ENCODE results near the gene EIF4G1. TPM values are rescaled to one million over a fixed set of nuclear protein-coding genes. Genes with fewer than 3 reads are reported as not detected.
A peak's percentile ranks its signal among the peaks of the same experiment; 100 is the strongest.

EIF4G1 gene
- total RNA-seq, 1 experiment from 2014 or later = 422 TPM

DNA sequence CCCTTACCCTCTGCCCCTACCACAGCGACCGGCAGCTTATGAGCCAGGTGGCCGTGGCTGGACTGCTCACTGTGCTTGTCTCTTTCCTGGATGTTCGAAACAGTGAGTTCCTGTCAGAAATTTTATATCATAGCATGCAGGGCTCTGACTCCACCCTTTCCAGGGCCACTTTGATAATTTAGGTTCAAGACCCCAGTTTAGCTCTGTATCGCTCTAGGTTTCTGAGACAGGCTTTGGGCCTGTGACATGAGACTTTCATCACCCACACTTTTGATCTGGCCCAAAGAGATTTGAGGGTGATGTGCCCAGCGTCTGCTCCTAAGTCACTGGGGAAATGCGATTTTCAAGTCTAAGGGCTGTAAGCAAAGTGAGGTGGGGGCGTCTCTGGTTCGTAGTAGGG lies 6.5 kb upstream of the EIF4G1 start:
- DNase-seq (ENCODE audit: low read depth) = no peak

DNA sequence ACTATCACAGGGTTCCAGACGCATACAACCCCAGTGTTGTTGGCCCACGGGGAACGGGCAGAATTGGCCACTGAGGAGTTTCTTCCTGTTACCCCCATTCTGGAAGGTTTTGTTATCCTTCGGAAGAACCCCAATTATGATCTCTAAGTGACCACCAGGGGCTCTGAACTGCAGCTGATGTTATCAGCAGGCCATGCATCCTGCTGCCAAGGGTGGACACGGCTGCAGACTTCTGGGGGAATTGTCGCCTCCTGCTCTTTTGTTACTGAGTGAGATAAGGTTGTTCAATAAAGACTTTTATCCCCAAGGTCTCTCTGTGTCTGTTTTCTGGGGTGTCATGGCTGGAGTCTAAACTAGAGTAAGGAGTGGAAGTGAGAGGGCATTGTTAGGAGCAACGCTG lies 5.7 kb upstream of the EIF4G1 start:
- no peak for DNase-seq (ENCODE audit: low read depth)

DNA sequence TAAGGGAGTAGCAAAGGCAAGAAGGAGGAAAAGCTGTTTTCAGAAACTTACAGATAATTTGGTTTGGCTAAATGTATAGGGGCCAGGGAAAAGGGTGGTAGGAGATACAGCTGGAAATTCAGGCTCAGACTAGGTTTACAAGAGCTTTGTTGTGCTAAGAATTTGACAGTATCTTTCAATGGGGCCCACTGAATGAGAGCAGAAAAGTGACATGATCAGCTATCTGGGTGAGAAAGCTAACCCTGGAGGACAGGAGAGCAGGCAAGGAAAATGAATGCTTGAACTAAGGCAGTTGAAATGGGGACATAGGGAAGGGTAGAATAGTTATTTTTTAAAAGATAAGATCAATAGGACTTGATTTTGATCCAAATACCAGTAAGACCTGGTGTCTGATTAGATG lies 2.8 kb upstream of the EIF4G1 start:
- no peak for DNase-seq (ENCODE audit: low read depth)

DNA sequence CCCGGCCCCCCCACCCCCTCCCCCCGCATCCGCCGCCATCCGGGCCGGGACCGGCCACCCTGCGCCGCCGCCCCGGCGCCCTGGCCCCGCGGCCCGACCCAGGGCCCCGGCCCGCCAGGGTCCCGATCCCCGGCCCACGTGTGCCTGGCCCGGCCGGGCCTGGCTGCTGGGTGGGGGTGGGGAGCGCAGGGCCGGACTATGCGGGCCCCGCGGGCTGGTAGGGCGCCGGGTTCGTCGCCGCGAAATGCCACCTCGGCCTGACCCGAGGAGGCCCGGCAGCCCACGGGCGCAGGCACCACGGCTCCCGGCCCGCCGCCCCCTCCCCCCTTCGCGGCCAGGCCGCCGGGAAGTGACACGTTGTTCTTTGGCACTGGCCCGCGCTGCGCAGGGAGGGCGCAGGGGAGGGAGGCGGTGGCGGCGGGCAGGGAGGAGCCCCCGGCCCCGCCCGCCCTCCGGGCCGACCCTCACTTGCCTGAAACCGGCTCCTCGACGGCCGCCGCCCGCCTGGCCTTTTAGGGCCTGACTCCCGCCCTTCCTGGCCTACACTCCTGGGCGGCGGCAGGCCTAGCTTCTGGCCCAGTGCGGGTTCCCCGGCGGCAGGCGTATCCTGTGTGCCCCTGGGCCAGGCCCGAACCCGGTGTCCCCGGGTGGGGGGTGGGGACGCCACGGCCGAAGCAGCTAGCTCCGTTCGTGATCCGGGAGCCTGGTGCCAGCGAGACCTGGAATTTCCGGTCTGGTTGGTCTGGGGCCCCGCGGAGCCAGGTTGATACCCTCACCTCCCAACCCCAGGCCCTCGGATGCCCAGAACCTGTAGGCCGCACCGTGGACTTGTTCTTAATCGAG lies 515 bp downstream of the EIF4G1 start:
- peak; percentile 72 for DNase-seq (ENCODE audit: low read depth)

DNA sequence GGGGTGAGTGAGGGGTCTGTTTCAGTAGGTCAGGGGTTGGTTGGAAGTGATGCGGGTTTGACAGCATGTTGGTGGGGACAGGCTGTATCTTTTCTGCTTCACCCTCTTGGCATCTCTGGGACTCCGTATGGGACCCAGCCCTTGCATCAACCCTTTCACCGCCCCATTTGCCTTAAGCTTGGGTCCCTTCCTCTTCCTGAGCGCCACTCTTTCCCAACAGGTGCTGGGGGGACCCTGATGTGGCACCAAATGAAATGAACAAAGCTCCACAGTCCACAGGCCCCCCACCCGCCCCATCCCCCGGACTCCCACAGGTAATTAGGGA lies 1.1 kb downstream of the EIF4G1 start:
- no peak for DNase-seq (ENCODE audit: low read depth)

DNA sequence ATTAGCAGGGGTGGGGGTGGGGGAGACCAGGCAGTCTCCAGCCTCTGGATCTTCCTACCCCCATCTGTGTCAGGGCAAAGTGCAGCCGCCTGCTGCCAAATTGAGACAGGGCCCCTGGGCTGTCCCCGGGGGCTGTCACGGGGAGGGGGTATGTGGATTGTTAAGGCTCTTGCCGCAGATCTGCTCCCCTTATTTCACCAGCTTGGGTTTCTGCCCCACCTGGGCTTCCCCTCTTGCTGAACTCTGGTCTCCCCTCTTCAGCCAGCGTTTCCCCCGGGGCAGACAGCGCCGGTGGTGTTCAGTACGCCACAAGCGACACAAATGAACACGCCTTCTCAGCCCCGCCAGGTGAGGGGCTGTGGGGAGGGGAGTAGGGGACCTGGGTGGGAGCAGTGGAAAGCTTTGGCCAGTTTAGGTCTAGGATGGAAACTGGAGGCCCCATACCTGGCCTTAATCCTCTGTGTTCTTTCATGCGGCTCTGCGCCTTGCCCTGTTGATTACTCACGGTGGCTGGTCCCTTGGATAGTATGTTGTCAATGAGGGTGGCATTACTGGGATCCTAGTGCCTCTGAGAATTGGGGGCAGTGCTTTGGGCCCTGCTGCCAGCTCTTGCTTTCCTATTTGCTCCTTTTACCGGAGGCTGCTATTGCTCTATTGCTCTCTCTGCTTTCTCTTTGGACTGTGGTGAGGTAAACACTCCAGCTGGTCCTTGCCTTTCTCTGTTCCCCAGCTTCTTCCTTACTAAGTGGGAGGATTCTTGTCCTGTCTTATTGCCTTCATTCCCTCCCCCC lies 1.7 kb downstream of the EIF4G1 start:
- peak; percentile 31 for DNase-seq (ENCODE audit: low read depth)

DNA sequence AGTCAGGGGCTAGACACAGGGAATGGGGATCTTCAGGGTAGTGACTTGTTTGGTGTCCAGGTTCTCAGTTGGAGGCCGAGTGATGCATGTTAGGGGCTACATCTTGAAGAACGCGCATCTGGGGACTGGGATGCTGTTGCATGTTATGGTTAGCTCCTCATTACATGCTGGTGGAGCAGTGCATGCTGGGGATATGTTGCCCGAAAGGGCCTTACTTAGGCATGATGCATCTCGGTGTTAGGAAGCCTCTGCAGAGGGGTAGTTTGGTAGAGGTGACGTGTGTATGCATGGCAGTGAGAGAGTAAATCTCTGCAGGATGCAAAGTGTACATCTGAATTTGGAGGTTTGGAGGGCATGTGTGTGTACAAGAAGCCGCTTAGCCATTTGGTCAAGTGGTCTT lies 2.4 kb downstream of the EIF4G1 start:
- DNase-seq (ENCODE audit: low read depth) = no peak

DNA sequence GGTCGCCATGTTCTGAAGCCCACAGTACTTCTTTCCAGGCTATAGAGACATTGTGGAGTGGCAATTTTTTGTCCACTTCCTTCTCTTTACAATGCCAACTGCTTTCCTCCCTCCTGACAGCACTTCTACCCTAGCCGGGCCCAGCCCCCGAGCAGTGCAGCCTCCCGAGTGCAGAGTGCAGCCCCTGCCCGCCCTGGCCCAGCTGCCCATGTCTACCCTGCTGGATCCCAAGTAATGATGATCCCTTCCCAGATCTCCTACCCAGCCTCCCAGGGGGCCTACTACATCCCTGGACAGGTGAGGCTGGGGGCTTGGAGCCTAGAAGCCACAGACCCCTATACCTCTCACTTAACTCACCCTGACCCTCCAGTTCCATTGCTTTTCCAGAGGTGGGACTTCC lies 2.8 kb downstream of the EIF4G1 start:
- DNase-seq (ENCODE audit: low read depth) = no peak

DNA sequence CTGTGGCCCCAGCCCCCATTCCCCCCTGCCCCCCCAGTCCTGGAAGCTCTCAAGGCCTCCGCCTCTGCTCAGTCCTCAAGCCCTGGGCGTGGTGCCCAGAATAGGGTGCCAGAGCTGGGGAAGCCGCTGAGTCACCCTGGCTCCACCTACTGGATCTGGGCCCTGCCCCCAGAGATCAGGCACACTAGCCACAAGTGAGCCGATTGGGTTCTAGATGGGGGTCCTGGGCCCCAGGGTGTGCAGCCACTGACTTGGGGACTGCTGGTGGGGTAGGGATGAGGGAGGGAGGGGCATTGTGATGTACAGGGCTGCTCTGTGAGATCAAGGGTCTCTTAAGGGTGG lies 5.7 kb downstream of the EIF4G1 start:
- DNase-seq (ENCODE audit: low read depth) = peak; percentile 99

DNA sequence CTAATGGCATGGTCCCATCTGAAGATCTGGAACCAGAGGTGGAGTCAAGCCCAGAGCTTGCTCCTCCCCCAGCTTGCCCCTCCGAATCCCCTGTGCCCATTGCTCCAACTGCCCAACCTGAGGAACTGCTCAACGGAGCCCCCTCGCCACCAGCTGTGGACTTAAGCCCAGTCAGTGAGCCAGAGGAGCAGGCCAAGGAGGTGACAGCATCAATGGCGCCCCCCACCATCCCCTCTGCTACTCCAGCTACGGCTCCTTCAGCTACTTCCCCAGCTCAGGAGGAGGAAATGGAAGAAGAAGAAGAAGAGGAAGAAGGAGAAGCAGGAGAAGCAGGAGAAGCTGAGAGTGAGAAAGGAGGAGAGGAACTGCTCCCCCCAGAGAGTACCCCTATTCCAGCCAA lies 7.3 kb downstream of the EIF4G1 start:
- DNase-seq (ENCODE audit: low read depth) = no peak

DNA sequence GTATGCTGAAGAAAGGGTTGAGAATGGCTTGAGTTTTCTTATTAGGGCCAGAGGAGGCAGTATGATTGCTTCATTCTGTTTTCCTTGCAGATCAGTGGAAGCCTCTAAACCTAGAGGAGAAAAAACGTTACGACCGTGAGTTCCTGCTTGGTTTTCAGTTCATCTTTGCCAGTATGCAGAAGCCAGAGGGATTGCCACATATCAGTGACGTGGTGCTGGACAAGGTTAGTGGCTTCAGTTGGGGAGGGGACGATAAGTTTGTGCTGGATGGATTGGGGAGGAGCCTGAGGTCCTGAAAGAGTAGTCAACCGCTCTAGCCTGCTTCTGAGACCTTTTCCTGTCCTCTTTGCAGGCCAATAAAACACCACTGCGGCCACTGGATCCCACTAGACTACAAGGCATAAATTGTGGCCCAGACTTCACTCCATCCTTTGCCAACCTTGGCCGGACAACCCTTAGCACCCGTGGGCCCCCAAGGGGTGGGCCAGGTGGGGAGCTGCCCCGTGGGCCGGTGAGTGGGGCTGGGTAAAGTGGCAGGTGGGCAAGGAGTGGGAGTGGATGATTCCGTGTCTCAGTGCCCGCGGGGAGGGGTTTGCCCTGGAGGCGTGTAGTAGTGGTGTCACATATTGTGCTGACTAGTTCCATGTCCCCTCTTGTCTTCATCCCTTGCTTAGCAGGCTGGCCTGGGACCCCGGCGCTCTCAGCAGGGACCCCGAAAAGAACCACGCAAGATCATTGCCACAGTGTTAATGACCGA lies 8.5 kb downstream of the EIF4G1 start:
- DNase-seq (ENCODE audit: low read depth) = no peak

DNA sequence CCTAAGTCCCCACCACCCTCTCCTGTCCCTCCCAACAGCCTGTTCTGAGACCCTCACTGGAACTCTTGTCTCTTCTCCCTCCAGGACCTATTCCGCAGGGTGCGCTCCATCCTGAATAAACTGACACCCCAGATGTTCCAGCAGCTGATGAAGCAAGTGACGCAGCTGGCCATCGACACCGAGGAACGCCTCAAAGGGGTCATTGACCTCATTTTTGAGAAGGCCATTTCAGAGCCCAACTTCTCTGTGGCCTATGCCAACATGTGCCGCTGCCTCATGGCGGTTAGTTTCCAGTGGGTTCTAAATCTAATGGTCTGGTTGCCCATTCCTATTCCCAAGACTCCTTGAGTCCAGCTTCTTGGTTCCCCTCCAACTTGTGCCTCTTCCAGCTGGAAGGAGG lies 9.3 kb downstream of the EIF4G1 start:
- DNase-seq (ENCODE audit: low read depth) = no peak

DNA sequence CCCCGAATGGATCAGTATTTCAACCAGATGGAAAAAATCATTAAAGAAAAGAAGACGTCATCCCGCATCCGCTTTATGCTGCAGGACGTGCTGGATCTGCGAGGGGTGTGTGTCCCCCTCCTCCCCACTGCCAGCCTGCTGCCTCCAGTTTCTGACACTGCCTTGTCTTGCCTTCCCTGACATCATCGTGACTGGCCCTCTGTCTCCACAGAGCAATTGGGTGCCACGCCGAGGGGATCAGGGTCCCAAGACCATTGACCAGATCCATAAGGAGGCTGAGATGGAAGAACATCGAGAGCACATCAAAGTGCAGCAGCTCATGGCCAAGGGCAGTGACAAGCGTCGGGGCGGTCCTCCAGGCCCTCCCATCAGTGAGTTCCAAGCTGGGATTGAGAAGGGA lies 10.9 kb downstream of the EIF4G1 start:
- no peak for DNase-seq (ENCODE audit: low read depth)

DNA sequence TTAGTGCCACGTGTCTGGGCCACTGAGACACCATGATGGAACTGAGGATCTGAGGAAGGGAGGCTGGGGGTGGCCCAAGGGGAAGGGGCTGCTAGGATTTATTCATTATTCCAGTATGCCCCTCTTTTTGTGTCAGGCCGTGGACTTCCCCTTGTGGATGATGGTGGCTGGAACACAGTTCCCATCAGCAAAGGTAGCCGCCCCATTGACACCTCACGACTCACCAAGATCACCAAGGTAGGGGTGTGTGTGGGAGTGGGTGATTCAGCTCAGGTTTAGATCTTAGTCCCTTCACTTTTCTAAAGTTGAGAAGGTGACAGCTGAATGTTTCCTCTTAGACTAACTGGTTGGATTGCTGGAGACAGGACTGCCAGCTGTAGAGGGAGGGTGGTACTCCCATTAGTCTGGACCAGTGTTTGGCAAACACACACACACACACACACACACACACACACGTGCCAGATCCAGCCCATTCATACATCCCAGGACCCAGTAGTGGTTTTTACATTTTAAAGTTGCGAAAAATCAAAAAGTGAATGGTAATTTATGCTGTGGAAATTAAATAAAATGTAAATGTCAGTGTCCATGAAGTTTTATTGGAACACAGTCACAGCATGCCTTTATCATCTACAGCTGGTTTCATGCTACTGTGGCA lies 11.4 kb downstream of the EIF4G1 start:
- DNase-seq (ENCODE audit: low read depth) = no peak

DNA sequence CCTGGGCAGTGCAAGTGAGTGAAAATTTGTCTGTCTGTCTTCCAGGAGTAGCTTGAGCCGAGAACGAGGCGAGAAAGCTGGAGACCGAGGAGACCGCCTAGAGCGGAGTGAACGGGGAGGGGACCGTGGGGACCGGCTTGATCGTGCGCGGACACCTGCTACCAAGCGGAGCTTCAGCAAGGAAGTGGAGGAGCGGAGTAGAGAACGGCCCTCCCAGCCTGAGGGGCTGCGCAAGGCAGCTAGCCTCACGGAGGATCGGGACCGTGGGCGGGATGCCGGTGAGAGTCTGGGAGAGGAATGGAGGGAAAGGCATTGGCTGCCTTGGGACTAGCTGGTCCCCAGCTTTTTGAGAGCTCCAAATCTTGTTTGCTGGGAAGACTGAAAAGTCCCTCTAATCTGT lies 12.8 kb downstream of the EIF4G1 start:
- DNase-seq (ENCODE audit: low read depth) = no peak

DNA sequence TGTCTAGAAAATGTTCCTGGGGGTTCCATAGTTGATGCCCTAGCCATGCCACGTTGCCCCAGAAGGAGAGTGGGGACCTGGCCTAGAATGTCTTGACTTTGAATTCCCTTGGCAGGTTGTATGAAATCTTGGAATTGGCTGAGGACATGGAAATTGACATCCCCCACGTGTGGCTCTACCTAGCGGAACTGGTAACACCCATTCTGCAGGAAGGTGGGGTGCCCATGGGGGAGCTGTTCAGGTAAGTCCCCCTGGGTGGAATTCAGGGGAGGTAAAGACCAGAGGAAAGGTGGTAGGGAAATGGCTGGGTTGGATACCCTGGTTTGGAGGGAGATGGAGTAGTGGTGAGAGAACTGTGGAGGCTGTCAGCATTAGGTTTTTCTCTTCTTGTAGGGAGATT lies 14.1 kb downstream of the EIF4G1 start:
- no peak for DNase-seq (ENCODE audit: low read depth)

DNA sequence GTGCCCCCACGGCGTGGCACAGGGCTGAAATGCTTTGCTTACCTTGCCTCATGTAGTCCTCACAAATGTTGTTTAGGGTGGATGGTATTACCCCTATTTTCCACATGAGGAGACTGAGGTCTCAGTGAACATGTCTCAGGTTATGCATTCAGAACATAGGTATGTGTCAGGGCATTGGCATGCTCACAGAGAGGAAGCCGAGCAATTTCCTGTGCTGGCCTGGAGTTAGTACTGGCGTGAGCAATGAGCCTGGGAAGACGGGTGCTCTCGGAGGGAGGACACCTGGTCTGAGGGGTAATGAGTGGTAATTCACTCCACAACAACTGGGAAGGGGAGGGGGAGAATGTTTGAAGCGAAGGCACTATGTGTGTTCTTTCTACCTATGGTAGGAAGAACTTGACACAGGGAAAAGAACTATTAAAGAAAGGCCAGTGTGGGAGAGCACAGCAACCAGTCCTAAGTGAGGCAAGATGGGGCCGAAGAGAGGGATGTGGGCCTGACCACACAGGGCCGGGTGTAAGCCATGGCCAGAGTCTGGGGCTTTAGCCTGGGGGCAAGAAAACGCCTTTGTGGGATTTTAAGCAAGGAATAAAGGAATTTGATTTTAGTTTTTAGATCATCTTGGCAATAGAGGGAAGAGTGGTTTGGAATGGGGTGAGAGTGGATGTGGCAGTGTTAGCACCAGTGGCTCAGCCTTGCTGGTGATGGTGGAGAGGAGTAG lies 18.1 kb downstream of the EIF4G1 start:
- DNase-seq (ENCODE audit: low read depth) = peak; percentile 97

DNA sequence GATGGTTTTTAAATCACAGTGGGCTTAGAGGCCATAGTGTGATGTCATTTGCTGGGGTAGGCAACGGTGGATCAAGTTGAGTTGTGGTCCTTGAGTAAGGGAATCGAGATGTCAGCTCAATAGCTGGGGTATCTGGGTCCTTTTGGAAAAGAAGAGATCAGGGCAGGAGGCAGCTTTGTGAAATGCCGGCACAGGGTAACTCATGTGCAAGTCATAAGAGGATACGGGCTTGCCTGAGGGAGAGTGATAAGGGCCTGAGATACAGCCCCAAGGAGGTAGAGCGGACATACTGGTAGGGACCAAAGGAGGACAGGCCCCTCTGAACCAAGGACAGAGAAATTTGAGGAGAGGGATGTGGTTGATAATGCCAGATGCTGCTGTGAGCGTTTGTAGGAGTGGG lies 18.8 kb downstream of the EIF4G1 start:
- no peak for DNase-seq (ENCODE audit: low read depth)

DNA sequence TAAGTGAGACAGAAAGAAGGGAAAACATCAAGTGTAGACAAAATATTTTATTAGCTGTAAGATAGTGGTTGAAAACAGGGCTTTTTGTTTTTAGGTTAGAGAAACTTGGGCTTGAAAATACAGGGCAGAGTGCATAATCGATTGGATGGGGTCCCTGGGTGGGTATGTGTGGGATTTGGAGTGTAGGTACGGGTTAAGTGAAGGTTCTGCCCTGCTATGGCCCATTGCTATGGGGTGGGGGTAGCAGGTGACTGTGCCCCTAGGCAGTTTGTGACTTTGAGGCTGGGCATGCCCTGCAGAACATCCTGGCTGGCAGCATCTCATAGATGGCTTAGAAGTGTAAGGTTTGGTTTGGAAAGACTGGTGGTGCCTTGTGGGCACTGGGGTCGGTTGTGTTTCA lies 19.3 kb downstream of the EIF4G1 start:
- no peak for DNase-seq (ENCODE audit: low read depth)

DNA sequence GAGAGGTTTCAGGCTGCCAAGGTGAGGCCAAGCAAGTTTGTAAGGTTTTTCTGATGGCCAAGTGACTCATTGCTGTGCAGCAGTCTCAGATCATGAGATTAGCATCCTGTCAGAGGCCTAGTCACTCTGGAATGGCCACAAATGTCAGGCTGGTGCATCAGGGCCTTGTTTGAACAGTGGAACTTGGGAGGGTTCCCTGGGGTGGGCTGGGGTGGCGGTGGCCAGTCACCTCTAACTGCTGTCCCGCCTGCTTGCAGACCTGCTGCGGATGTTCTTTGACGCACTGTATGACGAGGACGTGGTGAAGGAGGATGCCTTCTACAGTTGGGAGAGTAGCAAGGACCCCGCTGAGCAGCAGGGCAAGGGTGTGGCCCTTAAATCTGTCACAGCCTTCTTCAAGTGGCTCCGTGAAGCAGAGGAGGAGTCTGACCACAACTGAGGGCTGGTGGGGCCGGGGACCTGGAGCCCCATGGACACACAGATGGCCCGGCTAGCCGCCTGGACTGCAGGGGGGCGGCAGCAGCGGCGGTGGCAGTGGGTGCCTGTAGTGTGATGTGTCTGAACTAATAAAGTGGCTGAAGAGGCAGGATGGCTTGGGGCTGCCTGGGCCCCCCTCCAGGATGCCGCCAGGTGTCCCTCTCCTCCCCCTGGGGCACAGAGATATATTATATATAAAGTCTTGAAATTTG lies 20.2 kb downstream of the EIF4G1 start:
- DNase-seq (ENCODE audit: low read depth) = peak; percentile 95

DNA sequence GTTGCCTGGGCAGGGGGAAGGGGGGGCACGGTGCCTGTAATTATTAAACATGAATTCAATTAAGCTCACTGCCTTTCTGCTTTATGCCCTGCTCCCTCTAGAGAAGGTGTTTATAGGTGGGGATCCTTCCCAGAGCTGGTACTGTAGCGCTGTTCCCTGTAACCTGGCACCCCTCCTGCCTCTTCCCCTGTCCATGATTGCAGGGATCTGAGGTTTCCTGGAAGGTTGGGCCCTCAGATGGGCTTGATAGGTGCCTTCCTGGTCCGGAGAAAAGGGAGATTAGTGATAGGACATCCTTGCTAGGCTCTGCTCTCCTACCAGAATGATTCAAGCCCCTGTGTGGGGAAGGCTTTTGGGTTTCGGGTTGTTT lies 20.9 kb downstream of the EIF4G1 start:
- peak; percentile 56 for DNase-seq (ENCODE audit: low read depth)

Measured in M059J (cell line).